Fibroblast of the aortic adventitia (primary cell): ENCODE results near the gene CITED4. TPM values are rescaled to one million over a fixed set of nuclear protein-coding genes. Genes with fewer than 3 reads are reported as not detected.

Source experiments
- DNase-seq: peaks from one replicate; pipeline ENCODE4 v3.0.0-alpha.2; 2010; ENCODE audit warnings: low read depth
- H3K4me3 ChIP-seq: 2 replicates; pipeline ENCODE4 v1.5.1; 2011; ENCODE audit warnings: low read depth, mild to moderate bottlenecking, control low read depth, low read length, moderate library complexity
- total RNA-seq: library from RNA; depleted of rRNA; stranded (reverse); fragments of >200 nt; gene quantifications from 2 replicates; pipeline ENCODE4 v1.2.3, GENCODE V29; 2012; ENCODE audit warnings: low replicate concordance
- TF ChIP-seq, protein P1 (sequence below): IDR thresholded peaks from 2 replicates; pipeline ENCODE4 v1.5.1; 2011; ENCODE audit warnings: mild to moderate bottlenecking, low read length, control low read depth, inconsistent platforms; ENCODE audit not compliant: insufficient read depth

CITED4 gene
- total RNA-seq, 1 donor, result 3.6 TPM

DNA sequence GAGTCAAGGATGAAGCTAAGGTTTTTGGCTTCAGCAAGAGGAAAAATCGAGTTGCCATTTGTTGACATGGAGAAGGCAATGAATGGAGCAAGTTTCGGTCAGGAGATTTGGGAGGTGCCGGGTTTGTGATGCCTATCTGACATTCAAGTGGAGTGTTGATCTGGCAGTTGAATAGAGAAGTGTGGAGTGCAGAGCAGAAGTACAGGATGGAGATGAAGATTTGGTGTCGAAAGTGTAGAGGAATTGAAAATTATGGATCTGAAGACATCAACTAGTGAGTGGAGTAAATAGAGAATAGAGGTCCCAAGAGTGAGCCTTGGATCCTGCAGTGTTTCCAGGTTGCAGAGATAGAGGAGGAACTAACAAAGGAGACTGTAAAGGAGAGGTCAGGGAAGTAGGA is 25.9 kb downstream of the CITED4 start:
- TF ChIP-seq, protein P1, sequence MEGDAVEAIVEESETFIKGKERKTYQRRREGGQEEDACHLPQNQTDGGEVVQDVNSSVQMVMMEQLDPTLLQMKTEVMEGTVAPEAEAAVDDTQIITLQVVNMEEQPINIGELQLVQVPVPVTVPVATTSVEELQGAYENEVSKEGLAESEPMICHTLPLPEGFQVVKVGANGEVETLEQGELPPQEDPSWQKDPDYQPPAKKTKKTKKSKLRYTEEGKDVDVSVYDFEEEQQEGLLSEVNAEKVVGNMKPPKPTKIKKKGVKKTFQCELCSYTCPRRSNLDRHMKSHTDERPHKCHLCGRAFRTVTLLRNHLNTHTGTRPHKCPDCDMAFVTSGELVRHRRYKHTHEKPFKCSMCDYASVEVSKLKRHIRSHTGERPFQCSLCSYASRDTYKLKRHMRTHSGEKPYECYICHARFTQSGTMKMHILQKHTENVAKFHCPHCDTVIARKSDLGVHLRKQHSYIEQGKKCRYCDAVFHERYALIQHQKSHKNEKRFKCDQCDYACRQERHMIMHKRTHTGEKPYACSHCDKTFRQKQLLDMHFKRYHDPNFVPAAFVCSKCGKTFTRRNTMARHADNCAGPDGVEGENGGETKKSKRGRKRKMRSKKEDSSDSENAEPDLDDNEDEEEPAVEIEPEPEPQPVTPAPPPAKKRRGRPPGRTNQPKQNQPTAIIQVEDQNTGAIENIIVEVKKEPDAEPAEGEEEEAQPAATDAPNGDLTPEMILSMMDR, result no peak
- no peak for DNase-seq
- H3K4me3 ChIP-seq, result no peak overlapping the region

DNA sequence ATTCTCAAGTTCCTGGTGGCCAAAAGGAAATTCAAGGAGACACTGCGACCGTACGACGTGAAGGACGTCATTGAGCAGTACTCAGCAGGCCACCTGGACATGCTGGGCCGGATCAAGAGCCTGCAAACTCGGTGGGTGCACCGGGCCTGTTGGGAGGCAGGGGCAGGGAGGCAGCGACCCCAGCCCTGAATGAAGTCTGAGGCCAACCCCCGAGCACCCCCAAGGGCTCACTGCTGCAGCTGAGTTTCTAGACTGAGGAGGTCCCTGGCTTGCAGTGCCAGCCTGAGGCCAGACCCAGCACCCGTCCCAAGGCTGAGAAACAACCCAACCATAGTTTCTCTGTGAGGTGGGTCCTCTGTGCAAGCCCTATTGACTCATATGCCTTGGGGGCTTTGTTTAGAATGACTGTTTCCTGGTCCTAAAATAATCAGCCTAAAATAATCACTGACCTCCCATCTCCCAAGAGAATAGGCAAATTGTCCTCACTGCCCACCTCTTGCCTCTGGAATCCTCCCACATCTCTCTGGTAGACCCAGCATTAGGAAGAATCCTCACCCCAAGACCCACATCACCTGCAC is 27.1 kb downstream of the CITED4 start:
- DNase-seq, result no peak
- TF ChIP-seq, protein P1, result no peak
- H3K4me3 ChIP-seq, result no peak overlapping the region

DNA sequence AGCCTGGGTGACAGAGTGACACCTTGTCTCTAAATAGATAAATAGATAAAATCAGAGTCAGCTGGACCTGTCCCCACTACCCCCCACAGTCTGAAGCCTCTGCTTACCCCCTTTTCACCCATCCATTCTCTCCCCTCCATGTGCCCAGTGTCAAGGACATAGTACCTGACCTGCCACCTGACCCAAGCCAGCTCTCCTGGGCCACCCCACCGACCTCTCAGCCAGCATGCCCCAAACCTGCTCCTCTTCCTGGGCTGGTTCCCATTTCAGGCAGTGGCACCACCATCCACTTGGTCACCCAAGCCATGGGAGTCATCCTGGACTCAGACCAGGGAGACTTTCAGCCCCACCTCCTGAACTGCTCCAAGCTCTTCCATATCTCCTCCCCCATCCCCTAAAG is 28.2 kb downstream of the CITED4 start:
- DNase-seq, result no peak
- TF ChIP-seq, protein P1, result no peak
- H3K4me3 ChIP-seq, result no peak overlapping the region

DNA sequence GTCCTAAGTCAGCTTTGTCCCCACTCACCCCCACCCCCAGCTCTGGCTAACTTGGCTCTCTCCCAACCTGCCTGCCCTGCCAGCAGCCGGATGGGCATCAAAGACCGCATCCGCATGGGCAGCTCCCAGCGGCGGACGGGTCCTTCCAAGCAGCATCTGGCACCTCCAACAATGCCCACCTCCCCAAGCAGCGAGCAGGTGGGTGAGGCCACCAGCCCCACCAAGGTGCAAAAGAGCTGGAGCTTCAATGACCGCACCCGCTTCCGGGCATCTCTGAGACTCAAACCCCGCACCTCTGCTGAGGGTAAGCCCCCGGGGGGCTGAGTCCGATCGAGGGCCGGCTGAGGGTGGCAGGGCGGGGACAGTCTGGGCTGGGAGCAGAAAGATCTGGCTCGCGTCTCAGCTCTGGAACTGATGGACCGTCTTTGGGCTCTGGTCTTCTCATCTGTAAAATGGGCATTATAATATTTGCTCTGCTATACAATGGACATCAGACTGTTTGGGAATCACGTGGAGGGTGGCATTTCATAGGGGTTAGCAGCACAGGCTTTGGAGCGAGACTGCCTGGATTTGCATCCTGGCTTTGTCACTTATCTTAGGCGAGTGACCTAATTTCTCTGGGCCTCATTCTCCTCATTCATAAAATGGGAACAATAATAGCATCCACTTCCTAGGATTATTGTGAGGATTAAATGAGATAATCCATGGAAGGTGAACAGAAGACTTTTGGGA is 31.0 kb downstream of the CITED4 start:
- no peak overlapping the region for H3K4me3 ChIP-seq
- DNase-seq, result no peak
- TF ChIP-seq, protein P1, result no peak

DNA sequence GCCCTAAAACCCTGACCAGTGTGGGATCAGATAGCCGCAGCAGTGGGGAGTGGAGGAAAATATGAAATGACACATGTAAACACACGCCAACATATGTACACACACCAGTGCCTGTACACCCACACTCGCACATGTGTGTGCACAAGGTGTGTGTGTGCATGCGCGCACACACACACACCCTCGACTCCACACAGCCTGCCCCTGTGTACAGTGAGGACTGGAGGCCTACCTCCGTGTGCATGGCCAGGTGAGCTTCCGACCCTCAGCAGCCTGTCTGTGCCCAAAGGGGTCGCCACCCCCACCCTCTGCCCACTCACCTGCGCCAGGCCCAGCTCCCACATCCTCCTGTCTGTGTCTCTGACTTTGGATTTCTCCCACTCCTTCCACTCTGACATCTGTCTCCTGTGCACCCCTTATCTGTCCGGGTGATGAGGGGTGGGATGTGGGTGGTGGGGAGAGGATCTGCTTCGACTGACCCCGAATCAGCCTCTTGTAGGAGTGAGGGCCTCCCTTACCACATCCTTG is 31.7 kb downstream of the CITED4 start:
- TF ChIP-seq, protein P1, result no peak
- H3K4me3 ChIP-seq, result no peak overlapping the region
- DNase-seq, result no peak

DNA sequence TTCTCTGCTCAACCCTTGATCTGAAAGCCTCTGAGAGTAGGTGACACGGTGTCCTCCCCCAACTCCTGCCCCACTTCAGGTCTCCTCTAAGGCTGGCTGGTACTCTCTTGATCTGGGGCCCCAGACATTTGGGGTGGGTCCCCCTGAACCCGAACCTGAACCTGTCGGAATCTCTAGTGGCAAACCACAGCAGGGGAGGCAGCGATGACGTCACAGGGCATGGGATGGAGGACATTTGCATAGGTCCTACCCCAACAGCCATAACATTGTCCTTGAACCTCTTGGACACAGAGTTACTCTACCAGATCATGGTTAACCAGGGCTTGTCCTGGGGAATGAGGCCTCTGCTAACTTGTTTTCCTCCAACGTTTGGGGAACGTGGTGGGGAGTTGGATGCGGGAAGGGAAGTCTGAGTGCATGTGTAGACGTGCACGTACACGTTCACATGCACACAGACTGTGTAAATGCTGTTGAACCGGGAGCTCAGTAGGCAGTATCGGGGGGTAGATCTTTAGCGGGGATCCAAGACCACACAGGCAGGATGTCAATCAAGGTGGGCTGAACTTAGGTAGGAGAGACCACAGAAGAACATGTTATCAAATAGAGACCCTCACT is 32.4 kb downstream of the CITED4 start:
- TF ChIP-seq, protein P1, result no peak
- DNase-seq, result no peak
- no peak overlapping the region for H3K4me3 ChIP-seq
